Measurements from ENCODE around the gene SRGN.

The SRGN gene

DNA sequence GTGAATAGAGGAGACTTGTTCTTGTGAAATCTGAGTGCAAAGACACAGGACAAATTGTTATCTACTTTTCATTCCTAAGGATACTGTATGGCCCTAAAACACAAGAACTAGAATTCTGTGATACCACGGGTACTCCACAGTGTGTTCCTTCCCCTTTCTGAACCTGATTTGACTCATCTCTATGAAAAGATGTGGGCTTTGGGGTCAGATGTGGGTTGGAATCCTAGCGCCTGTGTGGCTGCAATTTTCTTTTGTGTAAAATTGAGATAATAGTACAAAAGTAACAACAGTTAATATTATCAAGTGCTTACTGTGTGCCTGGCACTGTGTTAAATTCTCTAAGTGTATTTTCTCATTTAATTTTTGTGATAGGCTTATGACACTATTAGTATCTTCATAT lies 8.1 kb downstream of the SRGN start:
- Histone ChIP-seq H3K27me3 (ENCODE audit: insufficient read depth, poor library complexity, severe bottlenecking) (no peaks in the 10 kb centered on the region), H3K27ac (replicated peaks) (peak overlapping the region; percentile 99), H3K4me3 (replicated peaks; ENCODE audit: insufficient read depth, low read length) (peak overlapping the region; percentile 4; the same call in 1 of the 2 replicates)
- TF ChIP-seq GABPA (IDR thresholded peaks at IDR 0.05; ENCODE audit: low read depth) (no peak), POLR2AphosphoS5 (IDR thresholded peaks at IDR 0.05; ENCODE audit: low read depth) (no peak), SPI1 (IDR thresholded peaks at IDR 0.05; ENCODE audit: borderline replicate concordance, low read depth) (no peak), CTCF (IDR thresholded peaks at IDR 0.05; ENCODE audit: insufficient read depth, low read length) (no peak)
- TF ChIP-seq, protein P1, sequence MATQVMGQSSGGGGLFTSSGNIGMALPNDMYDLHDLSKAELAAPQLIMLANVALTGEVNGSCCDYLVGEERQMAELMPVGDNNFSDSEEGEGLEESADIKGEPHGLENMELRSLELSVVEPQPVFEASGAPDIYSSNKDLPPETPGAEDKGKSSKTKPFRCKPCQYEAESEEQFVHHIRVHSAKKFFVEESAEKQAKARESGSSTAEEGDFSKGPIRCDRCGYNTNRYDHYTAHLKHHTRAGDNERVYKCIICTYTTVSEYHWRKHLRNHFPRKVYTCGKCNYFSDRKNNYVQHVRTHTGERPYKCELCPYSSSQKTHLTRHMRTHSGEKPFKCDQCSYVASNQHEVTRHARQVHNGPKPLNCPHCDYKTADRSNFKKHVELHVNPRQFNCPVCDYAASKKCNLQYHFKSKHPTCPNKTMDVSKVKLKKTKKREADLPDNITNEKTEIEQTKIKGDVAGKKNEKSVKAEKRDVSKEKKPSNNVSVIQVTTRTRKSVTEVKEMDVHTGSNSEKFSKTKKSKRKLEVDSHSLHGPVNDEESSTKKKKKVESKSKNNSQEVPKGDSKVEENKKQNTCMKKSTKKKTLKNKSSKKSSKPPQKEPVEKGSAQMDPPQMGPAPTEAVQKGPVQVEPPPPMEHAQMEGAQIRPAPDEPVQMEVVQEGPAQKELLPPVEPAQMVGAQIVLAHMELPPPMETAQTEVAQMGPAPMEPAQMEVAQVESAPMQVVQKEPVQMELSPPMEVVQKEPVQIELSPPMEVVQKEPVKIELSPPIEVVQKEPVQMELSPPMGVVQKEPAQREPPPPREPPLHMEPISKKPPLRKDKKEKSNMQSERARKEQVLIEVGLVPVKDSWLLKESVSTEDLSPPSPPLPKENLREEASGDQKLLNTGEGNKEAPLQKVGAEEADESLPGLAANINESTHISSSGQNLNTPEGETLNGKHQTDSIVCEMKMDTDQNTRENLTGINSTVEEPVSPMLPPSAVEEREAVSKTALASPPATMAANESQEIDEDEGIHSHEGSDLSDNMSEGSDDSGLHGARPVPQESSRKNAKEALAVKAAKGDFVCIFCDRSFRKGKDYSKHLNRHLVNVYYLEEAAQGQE (IDR thresholded peaks at IDR 0.05; ENCODE audit: insufficient replicate concordance, low read depth) = no peak
- DNase-seq (ENCODE audit: low read depth in 1 of 2, low spot score in 1 of 2) = no peak

- Histone ChIP-seq H3K27ac (replicated peaks) (no peak overlapping the region), H3K4me3 (replicated peaks; ENCODE audit: insufficient read depth, low read length) (no peak overlapping the region), H3K27me3 (ENCODE audit: insufficient read depth, poor library complexity, severe bottlenecking) (no peaks in the 10 kb centered on the region)
- TF ChIP-seq POLR2AphosphoS5 (IDR thresholded peaks at IDR 0.05; ENCODE audit: low read depth) = no peak
- TF ChIP-seq GABPA (IDR thresholded peaks at IDR 0.05; ENCODE audit: low read depth) = no peak
- TF ChIP-seq CTCF (IDR thresholded peaks at IDR 0.05; ENCODE audit: insufficient read depth, low read length) = no peak
- no peak for TF ChIP-seq SPI1 (IDR thresholded peaks at IDR 0.05; ENCODE audit: borderline replicate concordance, low read depth)
- TF ChIP-seq, protein P1 (IDR thresholded peaks at IDR 0.05; ENCODE audit: insufficient replicate concordance, low read depth) = no peak
- no peak for DNase-seq (ENCODE audit: low read depth in 1 of 2, low spot score in 1 of 2)
These were observed 9.8 kb downstream of the SRGN start for GRCh38 chr10:69097729-69098128.

GRCh38 chr10:69100136-69100872 lies 12.4 kb downstream of the SRGN start:
- DNase-seq (ENCODE audit: low read depth in 1 of 2, low spot score in 1 of 2) = peak in 1 of 2 experiments; percentile 61
- Histone ChIP-seq H3K4me3 (replicated peaks; ENCODE audit: insufficient read depth, low read length) (no peak overlapping the region), H3K27me3 (ENCODE audit: insufficient read depth, poor library complexity, severe bottlenecking) (no peaks in the 10 kb centered on the region), H3K27ac (replicated peaks) (peak overlapping the region; percentile 20; the same call in 1 of the 2 replicates)
- no peak for TF ChIP-seq CTCF (IDR thresholded peaks at IDR 0.05; ENCODE audit: insufficient read depth, low read length)
- no peak for TF ChIP-seq SPI1 (IDR thresholded peaks at IDR 0.05; ENCODE audit: borderline replicate concordance, low read depth)
- TF ChIP-seq GABPA (IDR thresholded peaks at IDR 0.05; ENCODE audit: low read depth) = no peak
- TF ChIP-seq, protein P1 (IDR thresholded peaks at IDR 0.05; ENCODE audit: insufficient replicate concordance, low read depth) = no peak
- TF ChIP-seq POLR2AphosphoS5 (IDR thresholded peaks at IDR 0.05; ENCODE audit: low read depth) = peak; percentile 55; the same call in 1 of the 2 replicates

Measured in HL-60 (cell line).